A549 treated with AZD9567 at 1 μM for 4 hours (cell line): ENCODE data around the gene OR2A5. TPM values are rescaled to one million over a fixed set of nuclear protein-coding genes. Genes with fewer than 3 reads are reported as not detected.

Experiments used
- total RNA-seq: library from RNA; stranded (reverse); fragments of 200-300 nt; extraction: Qiagen RNA extraction; gene quantifications from 5 replicates; pipeline ENCODE4 v1.2.3, GENCODE V29; 2022; ENCODE audit not compliant: insufficient read depth

OR2A5 gene, protein sequence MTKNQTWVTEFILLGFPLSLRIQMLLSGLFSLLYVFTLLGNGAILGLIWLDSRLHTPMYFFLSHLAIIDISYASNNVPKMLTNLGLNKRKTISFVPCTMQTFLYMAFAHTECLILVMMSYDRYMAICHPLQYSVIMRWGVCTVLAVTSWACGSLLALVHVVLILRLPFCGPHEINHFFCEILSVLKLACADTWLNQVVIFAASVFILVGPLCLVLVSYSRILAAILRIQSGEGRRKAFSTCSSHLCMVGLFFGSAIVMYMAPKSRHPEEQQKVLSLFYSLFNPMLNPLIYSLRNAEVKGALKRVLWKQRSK
- not detected in 5 replicates for total RNA-seq

DNA sequence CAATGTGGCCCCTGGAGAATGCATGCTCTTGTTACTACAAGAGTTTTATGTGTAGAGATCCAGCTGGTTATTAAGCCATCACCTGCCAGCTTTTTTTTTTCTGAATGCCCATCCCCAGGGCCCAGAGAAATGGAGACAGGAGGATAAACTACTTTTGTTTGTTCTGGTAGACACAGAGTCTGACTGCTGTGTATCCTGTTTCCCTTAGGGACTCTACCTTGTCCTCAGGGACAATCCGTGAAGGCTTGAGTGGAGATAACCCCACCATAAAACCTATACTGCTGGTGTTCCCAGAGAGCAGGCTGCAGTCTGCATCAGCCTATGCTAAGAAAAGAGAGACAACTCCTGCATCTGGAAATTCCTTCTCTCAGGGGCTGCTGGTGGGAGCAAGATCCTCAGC is at the start of gene OR2A5:
OR2A5 (plus strand) TSS at position 301 of the 400 bp plus-strand sequence. CDS start 1,454 bp downstream, outside the sequence.

DNA sequence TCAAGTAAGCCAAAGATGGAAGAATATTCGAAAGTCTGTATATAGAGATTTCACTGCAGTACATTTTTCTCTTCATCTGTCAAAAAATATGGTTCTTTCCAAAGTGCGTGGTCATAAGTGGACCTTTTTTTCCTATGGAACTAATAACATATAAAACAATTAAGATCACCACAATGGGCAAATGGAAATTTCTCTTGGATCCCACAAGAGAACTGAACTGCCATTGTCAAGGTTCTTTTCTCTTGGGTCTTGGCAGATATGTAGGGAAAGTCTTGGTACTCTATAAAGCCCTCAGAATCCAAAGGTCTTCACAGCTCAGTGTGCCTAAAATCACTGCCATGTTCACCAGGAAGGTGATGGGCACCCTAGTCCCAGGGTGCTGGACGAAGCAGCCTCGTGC is 48.7 kb upstream of the OR2A5 start, which contains the start of gene OR6B1:
OR6B1 (plus strand) TSS at position 301 of the 400 bp plus-strand sequence. CDS start 3,677 bp downstream, outside the sequence.

DNA sequence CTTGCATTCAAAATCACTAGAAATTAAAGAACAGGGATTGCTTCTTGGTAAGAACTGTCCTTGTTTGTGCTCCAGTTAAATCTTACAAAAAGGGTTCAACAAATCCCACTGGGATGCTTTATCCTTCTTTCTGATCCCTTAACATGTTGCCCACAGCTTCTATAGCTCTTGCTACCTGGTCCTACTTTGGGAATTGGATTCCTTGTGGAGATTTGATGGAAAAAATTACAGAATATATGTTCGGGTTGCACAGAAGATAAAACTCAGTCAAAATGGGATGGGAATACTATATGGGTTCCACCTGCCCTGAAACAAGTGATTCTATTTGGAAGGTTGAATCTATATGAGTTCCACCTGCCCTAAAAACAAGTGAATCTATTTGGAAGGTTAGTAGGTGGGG is 20.8 kb downstream of the OR2A5 start, which contains the start of gene OR2A25:
OR2A25 (plus strand) TSS at position 301 of the 400 bp plus-strand sequence. CDS start 4,409 bp downstream, outside the sequence.

DNA sequence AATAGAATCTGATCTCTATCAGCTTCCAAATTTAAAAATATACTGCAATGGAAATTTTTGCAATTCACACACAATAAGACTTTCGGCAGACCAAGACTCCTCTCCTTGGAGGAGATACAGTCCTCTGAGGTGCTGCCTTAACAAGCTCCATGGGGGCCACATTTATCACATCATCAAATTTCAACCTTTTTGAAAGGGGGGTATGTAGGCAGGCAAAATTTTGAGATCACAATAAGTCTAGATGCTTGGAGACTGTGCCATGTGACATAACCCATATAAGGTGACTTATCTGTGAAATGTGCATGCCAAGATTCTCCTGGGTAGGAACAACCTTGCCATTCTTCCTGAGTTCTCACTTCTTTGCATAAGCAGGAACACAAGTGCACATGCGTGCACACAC is 37.2 kb downstream of the OR2A5 start, which contains the start of gene OR2A12:
OR2A12 (plus strand) TSS at position 301 of the 400 bp plus-strand sequence. CDS start 8,830 bp downstream, outside the sequence.

Other genes with a start within 250 kb of the OR2A5 start
- gene TCAF1, start 146.8 kb upstream of the OR2A5 start, total RNA-seq = 16.8 to 24.3 TPM (median 21.4 TPM) in 5 replicates
- not detected in 5 replicates for gene OR2F2, start 113.7 kb upstream of the OR2A5 start, total RNA-seq
- not detected in 5 replicates for gene OR2F1, start 94.1 kb upstream of the OR2A5 start, total RNA-seq
- not detected in 5 replicates for gene OR6B1, start 48.6 kb upstream of the OR2A5 start, total RNA-seq
- gene OR2A25, start 20.9 kb downstream of the OR2A5 start, total RNA-seq = not detected in 5 replicates
- not detected in 5 replicates for gene OR2A12, start 37.3 kb downstream of the OR2A5 start, total RNA-seq
- gene OR2A2, start 60.6 kb downstream of the OR2A5 start, total RNA-seq = not detected in 5 replicates
- gene OR2A14, start 74.2 kb downstream of the OR2A5 start, total RNA-seq = not detected in 5 replicates
- 0.02 to 0.03 TPM in 2 of 5 replicates, not detected in the others for gene CTAGE4, start 134.5 kb downstream of the OR2A5 start, total RNA-seq
- 0.27 to 0.53 TPM (median 0.39 TPM) in 4 of 5 replicates, not detected in the other for gene ARHGEF35, start 146.9 kb downstream of the OR2A5 start, total RNA-seq
- gene OR2A42, start 190.7 kb downstream of the OR2A5 start, total RNA-seq = not detected in 5 replicates
- gene OR2A7, start 215.8 kb downstream of the OR2A5 start, total RNA-seq = not detected in 5 replicates
- 0.02 TPM in 1 of 5 replicates, not detected in the others for gene CTAGE8, start 220.3 kb downstream of the OR2A5 start, total RNA-seq